K562 (cell line): ENCODE results near the gene G2E3.

Source experiments
- BRF1 ChIP-seq: IDR thresholded peaks from 3 replicates; pipeline ENCODE4 v1.6.1; 2011; ENCODE audit warnings: borderline replicate concordance, mild to moderate bottlenecking; ENCODE audit not compliant: insufficient read length; ENCODE audit errors: extremely low read depth
- ZNF644 ChIP-seq: fragments of 200-800 bp; sonication (Bioruptor generic); IDR thresholded peaks from 2 replicates; pipeline ENCODE4 v1.6.1; 2016; ENCODE audit warnings: low read depth, missing genetic modification characterization, missing compliant biosample characterization

- no peak for TF ChIP-seq BRF1
- TF ChIP-seq ZNF644 (tag): no peak
Observed at GRCh38 chr14:30559638-30560091, 707 bp downstream of the G2E3 start.
